ENCODE measurements around the gene ADAM29. TPM values are rescaled to one million over a fixed set of nuclear protein-coding genes. Genes with fewer than 3 reads are reported as not detected.

Gene ADAM29
- total RNA-seq, 1 experiment from 2014 or later: not detected

- no peak for TF ChIP-seq CTCF (IDR thresholded peaks at IDR 0.05 in 2 of 3, conservative IDR thresholded peaks at IDR 0.05 in 1 of 3; ENCODE audit: borderline replicate concordance in 1 of 3, insufficient read depth in 1 of 3, low read depth in 2 of 3, low read length in 2 of 3)
- TF ChIP-seq ZFX (IDR thresholded peaks at IDR 0.05): no peak
These were observed 48.8 kb upstream of the ADAM29 start (continued) for GRCh38 chr4:174869339-174869738.

- TF ChIP-seq ZNF274 (IDR thresholded peaks at IDR 0.05; ENCODE audit: low read depth, low read length): no peak
- TF ChIP-seq REST (IDR thresholded peaks at IDR 0.05; ENCODE audit: low read depth): no peak
- no peak for TF ChIP-seq POLR2A (IDR thresholded peaks at IDR 0.05; ENCODE audit: borderline replicate concordance, extremely low read depth, insufficient read depth, insufficient read length)
- RAD21 ChIA-PET (ENCODE audit: low non-redundant PET in 1 of 2, low total read pairs in 2 of 2, uncharacterized antibody in 2 of 2, unreplicated experiment in 2 of 2): no interaction called here
These were observed 47.8 kb upstream of the ADAM29 start for GRCh38 chr4:174870311-174870710.

More at GRCh38 chr4:174870311-174870710, 47.8 kb upstream of the ADAM29 start:
- intact Hi-C loops (cut with micrococcal nuclease): no loop called here
- no peak overlapping the region for H3K9ac ChIP-seq (ENCODE audit: low read length)
- no peaks in the 10 kb centered on the region for H3K9me3 ChIP-seq (ENCODE audit: control insufficient read depth in 1 of 2, insufficient read depth in 1 of 2, low read depth in 1 of 2, low read length in 2 of 2)
- DNase-seq (ENCODE audit: low read depth, low spot score) (no peak), ATAC-seq (no peak)
- BruUV-seq (replicated peaks): no TSS peak
- H3K27me3 ChIP-seq (ENCODE audit: insufficient read depth, low read length): no peaks in the 10 kb centered on the region
- H3K4me2 ChIP-seq (ENCODE audit: low read length): no peak overlapping the region
- POLR2A ChIA-PET: no interaction called here
- no peaks in the 10 kb centered on the region for H3K4me1 ChIP-seq (ENCODE audit: control insufficient read depth in 1 of 2, insufficient read depth in 2 of 2, low read length in 2 of 2)
- H3K36me3 ChIP-seq (ENCODE audit: control insufficient read depth in 1 of 2, insufficient read depth in 2 of 2, low read length in 2 of 2): no peaks in the 10 kb centered on the region
- H3K9me2 ChIP-seq (ENCODE audit: insufficient read depth): no peaks in the 10 kb centered on the region
- H4K20me1 ChIP-seq (ENCODE audit: insufficient read depth): no peaks in the 10 kb centered on the region
- H3K4me3 ChIP-seq (replicated peaks in 1 of 2; ENCODE audit: low read depth in 1 of 2, low read length in 2 of 2): no peak overlapping the region
- CTCF ChIA-PET: interaction anchor here (0.9 kb wide), 1 partner anchor 9 kb away, joined by 3 read pairs; no protein-coding TSS in a partner anchor
- no peak overlapping the region for H3K27ac ChIP-seq (ENCODE audit: low read depth, low read length)
- H3K79me2 ChIP-seq (ENCODE audit: insufficient read depth, low read length): no peaks in the 10 kb centered on the region
- H2AFZ ChIP-seq (ENCODE audit: low read depth, low read length, poor library complexity, severe bottlenecking): no peak overlapping the region
